ENCODE data around the gene CREB3. TPM values are rescaled to one million over a fixed set of nuclear protein-coding genes. Genes with fewer than 3 reads are reported as not detected.

The CREB3 gene
- total RNA-seq, 1 experiment from 2014 or later = 27.3 TPM

DNA sequence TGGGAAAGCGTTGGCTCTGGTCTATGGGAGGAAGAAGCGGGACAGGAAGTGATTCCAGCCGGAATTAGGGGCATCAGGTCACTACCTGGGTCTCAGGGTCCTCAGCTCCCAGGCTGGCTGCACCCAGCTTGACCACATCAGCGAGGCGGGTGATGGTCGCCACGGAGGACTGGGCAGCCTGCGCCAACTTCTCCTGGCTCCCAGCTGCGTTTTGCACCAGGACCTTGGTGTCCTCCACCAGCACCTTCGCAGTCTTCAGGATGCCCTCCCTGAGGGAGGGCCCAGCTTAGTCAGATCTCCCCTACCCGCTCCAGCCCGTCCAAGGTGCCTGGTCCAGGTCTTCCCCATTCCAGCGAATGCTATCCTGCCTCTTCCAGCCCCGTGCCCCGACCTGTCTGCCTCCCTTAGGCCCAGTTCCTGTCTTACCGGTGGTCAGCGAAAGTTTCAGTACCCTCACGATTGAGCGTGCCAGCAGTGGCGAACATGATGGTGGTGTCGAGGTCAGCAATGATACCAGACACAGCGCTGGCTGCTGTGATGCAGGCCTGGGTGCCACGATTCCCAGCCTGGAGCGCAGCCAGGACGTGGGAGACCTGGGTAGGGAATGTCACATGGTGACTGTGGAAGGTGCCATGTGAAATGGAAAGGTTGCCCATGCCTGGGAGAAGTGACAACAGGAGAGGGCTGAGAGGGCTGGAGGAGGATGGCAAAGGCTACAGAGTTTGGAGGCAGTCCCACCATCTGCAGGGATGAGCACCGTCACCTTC, 28.4 kb upstream of the CREB3 start:
- no peak overlapping the region for H4K8ac ChIP-seq (replicated peaks; ENCODE audit: insufficient read length, low read depth, low read length)
- no peak overlapping the region for H3K4me2 ChIP-seq (ENCODE audit: insufficient read depth, insufficient read length, low read length)
- Mint-ChIP-seq H3K27me3 (ENCODE audit: low read depth) (no peaks in the 10 kb centered on the region), H3K4me3 (no peak overlapping the region), H3K4me1 (no peaks in the 10 kb centered on the region), H3K27ac (no peak overlapping the region), H3K9me3 (no peaks in the 10 kb centered on the region), H3K36me3 (ENCODE audit: insufficient read depth in 1 of 3, low read depth in 3 of 3) (peaks cover 0 to 49% (median 40%) of the 10 kb centered on the region in 3 experiments)
- no peaks in the 10 kb centered on the region for H3K23me2 ChIP-seq (ENCODE audit: insufficient read length, low read depth, low read length, poor library complexity, severe bottlenecking)
- no peak overlapping the region for H2AFZ ChIP-seq (ENCODE audit: low read length)
- H4K91ac ChIP-seq (ENCODE audit: insufficient read length, low read depth, low read length) = no peak overlapping the region
- no peak overlapping the region for H2BK15ac ChIP-seq (ENCODE audit: low read depth, low read length)
- H3K14ac ChIP-seq (ENCODE audit: insufficient read depth, low read length) = no peak overlapping the region
- no peak overlapping the region for H3K27ac ChIP-seq (ENCODE audit: insufficient read length, low read depth, low read length)
- H3K9ac ChIP-seq (ENCODE audit: extremely low read depth, insufficient read length, low read length) = no peak overlapping the region
- TF ChIP-seq, protein P1, sequence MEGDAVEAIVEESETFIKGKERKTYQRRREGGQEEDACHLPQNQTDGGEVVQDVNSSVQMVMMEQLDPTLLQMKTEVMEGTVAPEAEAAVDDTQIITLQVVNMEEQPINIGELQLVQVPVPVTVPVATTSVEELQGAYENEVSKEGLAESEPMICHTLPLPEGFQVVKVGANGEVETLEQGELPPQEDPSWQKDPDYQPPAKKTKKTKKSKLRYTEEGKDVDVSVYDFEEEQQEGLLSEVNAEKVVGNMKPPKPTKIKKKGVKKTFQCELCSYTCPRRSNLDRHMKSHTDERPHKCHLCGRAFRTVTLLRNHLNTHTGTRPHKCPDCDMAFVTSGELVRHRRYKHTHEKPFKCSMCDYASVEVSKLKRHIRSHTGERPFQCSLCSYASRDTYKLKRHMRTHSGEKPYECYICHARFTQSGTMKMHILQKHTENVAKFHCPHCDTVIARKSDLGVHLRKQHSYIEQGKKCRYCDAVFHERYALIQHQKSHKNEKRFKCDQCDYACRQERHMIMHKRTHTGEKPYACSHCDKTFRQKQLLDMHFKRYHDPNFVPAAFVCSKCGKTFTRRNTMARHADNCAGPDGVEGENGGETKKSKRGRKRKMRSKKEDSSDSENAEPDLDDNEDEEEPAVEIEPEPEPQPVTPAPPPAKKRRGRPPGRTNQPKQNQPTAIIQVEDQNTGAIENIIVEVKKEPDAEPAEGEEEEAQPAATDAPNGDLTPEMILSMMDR (conservative IDR thresholded peaks at IDR 0.05) = no peak
- no peaks in the 10 kb centered on the region for H4K20me1 ChIP-seq (ENCODE audit: control insufficient read depth, insufficient read depth, insufficient read length)
- WGBS (ENCODE audit: extremely low coverage, insufficient read length, low lambda C conversion rate) = no CpG with 5 or more reads among the region's 26 CpGs
- H3K56ac ChIP-seq (ENCODE audit: insufficient read length, low read depth, low read length) = no peak overlapping the region
- H2BK120ac ChIP-seq (ENCODE audit: low read depth, low read length, poor library complexity, severe bottlenecking) = no peak overlapping the region
- no peak overlapping the region for H2BK20ac ChIP-seq (ENCODE audit: low read depth, low read length, poor library complexity, severe bottlenecking)
- no peaks in the 10 kb centered on the region for H3K9me3 ChIP-seq (ENCODE audit: control insufficient read depth, low read depth, low read length)
- no peak overlapping the region for H2BK5ac ChIP-seq (ENCODE audit: insufficient read length, low read length)
- DNase-seq = no peak
- H2AK5ac ChIP-seq (ENCODE audit: insufficient read length, low read length) = no peak overlapping the region
- H3K79me2 ChIP-seq (ENCODE audit: insufficient read depth, low read length) = no peaks in the 10 kb centered on the region
- H3K27me3 ChIP-seq (ENCODE audit: insufficient read depth, low read length) = no peaks in the 10 kb centered on the region
- H2BK12ac ChIP-seq (ENCODE audit: insufficient read length, low read depth, low read length) = no peak overlapping the region
- no peak overlapping the region for H3K4ac ChIP-seq (ENCODE audit: low read depth, low read length)
- H4K5ac ChIP-seq (ENCODE audit: insufficient read length, low read depth, low read length) = no peak overlapping the region
- no peaks in the 10 kb centered on the region for H3K79me1 ChIP-seq (ENCODE audit: insufficient read depth, low read depth, low read length, poor library complexity, severe bottlenecking)
- no peak overlapping the region for H3K23ac ChIP-seq (ENCODE audit: insufficient read length, low read depth, low read length)
- no peak overlapping the region for H3T11ph ChIP-seq (ENCODE audit: low read length)
- no peak overlapping the region for H3K18ac ChIP-seq (ENCODE audit: insufficient read length, low read depth, low read length)
- H3K4me1 ChIP-seq (ENCODE audit: insufficient read depth, low read length) = no peaks in the 10 kb centered on the region

Data from H9 (cell line).